Esophagus squamous epithelium (tissue), 5 donors: ENCODE results near the gene PPP2R2C. TPM values are rescaled to one million over a fixed set of nuclear protein-coding genes. Genes with fewer than 3 reads are reported as not detected.

Experiments
- DNase-seq: peaks from one replicate; lab custom pipeline; 2025; lab: John Stamatoyannopoulos, UW
- H3K27ac ChIP-seq, 4 donors: fragments of 200-600 bp; sonication (generic); one replicate each; pipeline ENCODE4 v1.5.1; 2016 to 2019; ENCODE audit warnings: mild to moderate bottlenecking in 1 of 4
- H3K27me3 ChIP-seq, 4 donors: fragments of 200-600 bp; sonication (generic); 1 replicate in 3 of 4; 2 replicates in 1 of 4; pipeline versions ENCODE4 v1.5.1 to v1.6.0; 2017 to 2021; ENCODE audit warnings: antibody characterized with exemption in 1 of 4
- H3K36me3 ChIP-seq, 3 donors: fragments of 200-600 bp; sonication (generic); one replicate each; pipeline ENCODE4 v1.5.1; 2016 to 2019
- H3K4me1 ChIP-seq, 3 donors: fragments of 200-600 bp; sonication (generic); one replicate each; pipeline ENCODE4 v1.5.1; 2017 to 2019
- H3K4me3 ChIP-seq, 4 donors: fragments of 200-600 bp; sonication (generic); 1 replicate in 3 of 4; 2 replicates in 1 of 4; pipeline ENCODE4 v1.5.1; 2016 to 2019; ENCODE audit warnings: mild to moderate bottlenecking in 2 of 4, moderate library complexity in 1 of 4
- H3K9me3 ChIP-seq, 3 donors: fragments of 200-600 bp; sonication (generic); one replicate each; pipeline ENCODE4 v1.5.1; 2016 to 2019
- POLR2A ChIP-seq, 4 donors: fragments of 450-650 bp; IDR thresholded peaks; one replicate each; pipeline ENCODE4 v1.6.1; 2017; ENCODE audit warnings: antibody characterized with exemption in 4 of 4, mild to moderate bottlenecking in 4 of 4, moderate library complexity in 3 of 4
- whole genome bisulfite sequencing, 2 donors: methylation state at CpG; one replicate each; pipeline ENCODE4 v1.1.5; 2018; 5-methylcytosine and 5-hydroxymethylcytosine counted together
- intact Hi-C: fragments of 100-400 bp; cut with DNase I; formaldehyde crosslinking; loops from one replicate; pipeline ENCODE4 v1.15.0; 2022
- total RNA-seq, 4 donors: library from RNA; depleted of rRNA; stranded (reverse); fragments of >200 nt; gene quantifications; one replicate each; pipeline ENCODE4 v1.1.0, GENCODE V29; 2016
- TF ChIP-seq, protein P1 (sequence below), 6 experiments: fragments of 450-650 bp in 4 of 6; fragments of 200-600 bp in 2 of 6; sonication (generic) in 2 of 6; IDR thresholded peaks; one replicate each; pipeline ENCODE4 v1.5.1; 2016 to 2019; ENCODE audit warnings: antibody characterized with exemption in 6 of 6, mild to moderate bottlenecking in 4 of 6, moderate library complexity in 4 of 6
- donor health status: DM: yes; HTN: yes; CAD: no.

Gene PPP2R2C
- total RNA-seq, 4 donors from 2014 or later: 26.9 to 76.3 (median 53.7) TPM

DNA sequence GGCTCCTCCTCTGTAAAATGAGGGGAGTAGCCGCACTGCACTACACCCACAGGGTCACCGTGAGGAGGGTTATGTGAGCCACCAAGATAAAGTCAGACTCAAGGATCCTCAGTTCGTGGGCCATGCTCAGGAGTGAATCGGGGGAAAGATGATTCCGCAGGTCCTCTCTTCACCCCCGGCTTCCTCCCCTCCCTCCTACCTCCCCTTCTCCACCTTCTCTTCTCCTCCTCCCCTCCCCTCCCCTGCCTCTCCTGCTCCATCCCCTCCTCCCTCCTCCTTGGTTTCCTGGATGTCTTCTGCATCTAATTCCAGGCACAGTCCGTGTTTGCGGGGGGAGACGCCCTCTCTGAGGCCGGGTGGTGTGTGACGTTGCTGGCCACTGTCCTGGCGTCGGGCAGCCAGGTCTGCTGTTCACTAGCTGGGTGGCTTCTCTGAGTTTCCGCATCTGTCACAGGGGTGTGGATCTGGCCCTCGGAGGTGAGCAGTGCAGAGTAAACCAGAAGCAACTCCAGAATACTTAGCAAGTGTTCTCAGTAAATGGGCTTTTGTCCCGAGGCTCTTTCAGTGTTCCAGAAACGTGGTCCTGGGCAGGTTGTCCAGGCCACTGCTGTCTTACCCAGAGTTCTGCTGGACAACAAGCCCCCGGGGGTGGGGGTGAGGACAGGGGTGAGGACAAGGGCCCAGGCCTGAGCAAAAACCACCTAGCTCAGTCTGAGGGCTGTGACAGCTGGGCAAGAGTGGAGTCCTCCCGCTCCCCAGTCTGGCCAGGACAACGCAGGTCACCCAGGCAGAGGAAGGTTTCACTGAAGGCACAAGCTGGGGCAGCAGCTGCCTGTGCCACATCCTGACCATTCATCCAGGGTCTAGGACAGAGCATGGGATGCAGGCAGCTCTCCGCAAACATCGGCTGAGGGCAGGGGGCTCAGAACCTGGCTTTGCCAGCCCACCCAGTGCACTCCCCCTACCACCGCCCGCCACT lies 92.4 kb downstream of the PPP2R2C start:
- peaks cover 0 to 41% (median 0%) of the 10 kb centered on the region in 4 donors for H3K27me3 ChIP-seq
- intact Hi-C loops: no loop called here
- H3K4me1 ChIP-seq: peaks cover 0 to 15% (median 0%) of the 10 kb centered on the region in 3 donors
- DNase-seq: no peak
- no peak overlapping the region for H3K27ac ChIP-seq
- no peak overlapping the region for H3K4me3 ChIP-seq
- 55 to 59% methylated on average over 10 to 16 of the region's 24 CpGs for WGBS, 2 donors
- TF ChIP-seq POLR2A (IDR thresholded peaks at IDR 0.05): no peak
- TF ChIP-seq, protein P1, sequence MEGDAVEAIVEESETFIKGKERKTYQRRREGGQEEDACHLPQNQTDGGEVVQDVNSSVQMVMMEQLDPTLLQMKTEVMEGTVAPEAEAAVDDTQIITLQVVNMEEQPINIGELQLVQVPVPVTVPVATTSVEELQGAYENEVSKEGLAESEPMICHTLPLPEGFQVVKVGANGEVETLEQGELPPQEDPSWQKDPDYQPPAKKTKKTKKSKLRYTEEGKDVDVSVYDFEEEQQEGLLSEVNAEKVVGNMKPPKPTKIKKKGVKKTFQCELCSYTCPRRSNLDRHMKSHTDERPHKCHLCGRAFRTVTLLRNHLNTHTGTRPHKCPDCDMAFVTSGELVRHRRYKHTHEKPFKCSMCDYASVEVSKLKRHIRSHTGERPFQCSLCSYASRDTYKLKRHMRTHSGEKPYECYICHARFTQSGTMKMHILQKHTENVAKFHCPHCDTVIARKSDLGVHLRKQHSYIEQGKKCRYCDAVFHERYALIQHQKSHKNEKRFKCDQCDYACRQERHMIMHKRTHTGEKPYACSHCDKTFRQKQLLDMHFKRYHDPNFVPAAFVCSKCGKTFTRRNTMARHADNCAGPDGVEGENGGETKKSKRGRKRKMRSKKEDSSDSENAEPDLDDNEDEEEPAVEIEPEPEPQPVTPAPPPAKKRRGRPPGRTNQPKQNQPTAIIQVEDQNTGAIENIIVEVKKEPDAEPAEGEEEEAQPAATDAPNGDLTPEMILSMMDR (IDR thresholded peaks at IDR 0.05): no peak
- peaks cover 0 to 28% (median 0%) of the 10 kb centered on the region in 3 donors for H3K36me3 ChIP-seq
- no peaks in the 10 kb centered on the region for H3K9me3 ChIP-seq

DNA sequence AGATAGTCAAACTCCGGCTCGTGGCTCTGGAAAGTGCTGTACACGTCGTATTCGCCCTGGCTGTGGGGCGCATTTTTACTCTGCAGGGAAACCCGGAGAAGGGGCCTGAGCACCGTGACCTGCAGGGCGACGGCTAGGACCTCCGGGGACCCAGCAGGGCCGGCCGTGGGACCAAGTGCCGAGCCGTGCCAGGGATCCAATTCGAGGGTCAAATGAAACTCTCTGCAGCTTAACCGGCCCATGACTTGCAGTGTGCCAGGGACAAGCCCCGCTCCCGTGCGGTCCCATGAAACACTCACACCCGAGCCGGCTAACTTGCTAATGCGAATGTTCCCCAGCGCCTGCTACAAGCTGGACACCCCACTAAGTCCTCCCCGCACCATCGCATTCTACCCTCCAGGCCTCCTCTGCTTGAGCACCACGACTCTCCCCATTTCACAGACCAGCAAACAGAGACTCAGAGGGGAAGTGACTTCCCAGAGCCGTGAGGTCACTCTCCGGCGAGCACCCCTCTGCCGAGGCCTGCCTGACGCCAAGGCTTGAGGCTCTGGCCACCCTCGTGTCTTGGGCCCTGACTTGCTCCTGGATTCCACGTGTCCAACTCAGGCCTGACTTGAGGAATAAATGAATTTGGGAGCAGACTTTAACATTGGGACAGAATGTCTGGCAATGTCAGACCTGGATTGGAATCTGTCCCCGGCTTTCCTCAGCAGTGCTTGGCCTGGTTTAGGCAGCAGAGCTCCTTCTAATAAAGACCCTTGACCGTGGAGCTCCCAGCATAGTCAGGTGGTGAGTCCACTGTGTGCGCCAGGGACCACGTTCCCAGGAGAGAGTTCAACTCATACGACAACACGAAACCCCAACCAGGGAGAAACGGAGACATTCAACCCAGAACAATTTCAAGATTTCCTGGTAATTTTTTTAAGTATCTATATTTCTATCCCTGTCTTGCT lies 93.6 kb downstream of the PPP2R2C start:
- WGBS, 2 donors: 87 to 94% methylated on average over 15 to 16 of the region's 41 CpGs

DNA sequence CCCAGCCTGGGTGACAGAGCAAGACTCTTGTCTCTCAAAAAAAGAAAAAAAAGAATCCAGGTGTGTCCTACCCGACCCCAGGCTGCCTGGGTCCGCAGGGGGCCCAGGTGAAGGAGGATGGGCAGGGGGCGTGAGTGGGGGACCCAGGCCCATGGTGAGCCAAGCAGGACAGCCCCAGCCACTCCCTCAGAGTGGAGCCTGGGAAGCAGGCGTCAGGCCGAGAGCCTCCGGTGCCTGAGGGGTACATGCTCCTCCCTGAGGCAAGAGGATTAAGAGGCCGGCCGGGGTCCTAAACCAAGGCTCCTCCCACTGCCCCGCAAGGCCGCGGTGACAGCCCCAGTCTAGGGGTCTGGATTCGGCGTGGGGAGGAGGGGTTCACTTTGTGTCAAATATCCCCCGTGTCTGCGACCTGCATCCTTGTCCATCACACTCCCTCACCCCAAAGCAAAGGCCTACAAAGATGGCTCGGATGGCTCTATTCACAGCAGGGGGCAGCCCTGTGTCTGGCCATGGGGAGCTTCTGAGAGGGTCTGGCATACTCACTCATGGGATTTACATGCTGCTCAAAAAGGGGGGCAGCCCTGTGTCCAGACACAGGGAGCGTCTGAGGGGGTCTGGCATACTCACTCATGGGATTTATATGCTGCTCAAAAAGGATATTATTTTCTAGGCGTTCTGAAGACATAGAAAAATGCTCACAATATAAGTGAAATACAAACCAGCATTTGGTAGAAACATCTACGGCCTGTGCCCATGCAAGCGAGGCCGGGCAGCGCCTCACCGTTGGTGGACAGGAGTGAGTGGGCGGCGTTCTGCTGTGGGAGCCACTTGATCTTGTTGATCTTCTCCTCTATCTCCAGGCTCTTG lies 94.6 kb downstream of the PPP2R2C start:
- TF ChIP-seq, protein P1 (IDR thresholded peaks at IDR 0.05): no peak
- TF ChIP-seq POLR2A (IDR thresholded peaks at IDR 0.05): no peak
- peaks cover 0 to 29% (median 0%) of the 10 kb centered on the region in 4 donors for H3K27me3 ChIP-seq
- DNase-seq: no peak
- peaks cover 0 to 50% (median 0%) of the 10 kb centered on the region in 3 donors for H3K36me3 ChIP-seq
- intact Hi-C loops: no loop called here
- H3K27ac ChIP-seq: no peak overlapping the region
- H3K9me3 ChIP-seq: no peaks in the 10 kb centered on the region
- H3K4me1 ChIP-seq: peaks cover 0 to 3% (median 0%) of the 10 kb centered on the region in 3 donors
- no peak overlapping the region for H3K4me3 ChIP-seq
- 64 to 80% methylated on average over 15 to 22 of the region's 25 CpGs for WGBS, 2 donors

More for the DNA sequence above, 93.6 kb downstream of the PPP2R2C start:
- intact Hi-C loops: no loop called here
- H3K27me3 ChIP-seq: peaks cover 0 to 38% (median 0%) of the 10 kb centered on the region in 4 donors
- H3K4me1 ChIP-seq: peaks cover 0 to 12% (median 0%) of the 10 kb centered on the region in 3 donors
- H3K36me3 ChIP-seq: peaks cover 0 to 41% (median 0%) of the 10 kb centered on the region in 3 donors
- TF ChIP-seq, protein P1 (IDR thresholded peaks at IDR 0.05): no peak
- TF ChIP-seq POLR2A (IDR thresholded peaks at IDR 0.05): no peak
- H3K27ac ChIP-seq: no peak overlapping the region
- no peaks in the 10 kb centered on the region for H3K9me3 ChIP-seq
- no peak overlapping the region for H3K4me3 ChIP-seq
- no peak for DNase-seq

DNA sequence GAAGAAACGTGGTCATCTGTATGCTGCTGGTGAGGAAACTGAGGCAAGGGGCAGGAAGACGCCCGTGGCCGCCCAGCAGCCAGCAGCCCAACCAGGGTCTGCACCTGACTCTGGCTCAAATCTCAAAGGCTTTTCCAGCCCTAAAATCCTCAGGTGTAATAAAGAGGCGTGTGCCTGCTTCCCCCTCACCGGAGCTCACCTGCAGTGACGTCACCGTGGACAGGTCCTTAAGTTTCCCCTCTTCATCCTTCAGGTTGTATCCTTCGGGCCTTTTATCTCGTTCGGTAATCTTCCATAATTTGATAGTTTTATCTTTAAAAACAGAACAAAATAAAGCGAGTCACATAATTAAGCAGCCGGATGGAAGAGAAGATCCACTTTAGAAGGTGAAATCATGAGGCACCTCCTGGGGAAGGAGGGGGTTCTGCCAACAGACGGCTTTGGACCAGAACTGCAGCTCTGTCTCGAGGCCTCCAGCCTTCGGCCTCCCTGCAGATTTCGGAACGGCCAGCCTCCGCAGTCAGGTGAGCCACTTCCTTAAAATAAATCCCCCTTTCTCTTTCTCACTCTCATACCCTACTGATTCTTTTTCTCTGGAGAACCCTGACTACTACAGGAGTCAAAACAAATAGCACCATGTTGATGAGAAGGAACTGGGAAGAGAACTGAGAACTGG lies 96.7 kb downstream of the PPP2R2C start:
- intact Hi-C loops: no loop called here
- H3K4me3 ChIP-seq: no peak overlapping the region
- WGBS, 2 donors: 78 to 86% methylated on average over 19 of the region's 19 CpGs
- peaks cover 0 to 71% (median 0%) of the 10 kb centered on the region in 3 donors for H3K36me3 ChIP-seq
- TF ChIP-seq, protein P1 (IDR thresholded peaks at IDR 0.05): no peak
- TF ChIP-seq POLR2A (IDR thresholded peaks at IDR 0.05): no peak
- no peak for DNase-seq
- H3K27ac ChIP-seq: no peak overlapping the region
- H3K9me3 ChIP-seq: no peaks in the 10 kb centered on the region
- peaks cover 0 to 18% (median 0%) of the 10 kb centered on the region in 4 donors for H3K27me3 ChIP-seq
- no peaks in the 10 kb centered on the region for H3K4me1 ChIP-seq
